Esophagus squamous epithelium (tissue), 5 donors: Measurements from ENCODE around the gene NPAS1. TPM values are rescaled to one million over a fixed set of nuclear protein-coding genes. Genes with fewer than 3 reads are reported as not detected.

Experiments used
- DNase-seq: peaks from one replicate; lab custom pipeline; 2025; lab: John Stamatoyannopoulos, UW
- H3K27ac ChIP-seq, 4 donors: fragments of 200-600 bp; sonication (generic); one replicate each; pipeline ENCODE4 v1.5.1; 2016 to 2019; ENCODE audit warnings: mild to moderate bottlenecking in 1 of 4
- H3K27me3 ChIP-seq, 4 donors: fragments of 200-600 bp; sonication (generic); 1 replicate in 3 of 4; 2 replicates in 1 of 4; pipeline versions ENCODE4 v1.5.1 to v1.6.0; 2017 to 2021; ENCODE audit warnings: antibody characterized with exemption in 1 of 4
- H3K36me3 ChIP-seq, 3 donors: fragments of 200-600 bp; sonication (generic); one replicate each; pipeline ENCODE4 v1.5.1; 2016 to 2019
- H3K4me1 ChIP-seq, 3 donors: fragments of 200-600 bp; sonication (generic); one replicate each; pipeline ENCODE4 v1.5.1; 2017 to 2019
- H3K4me3 ChIP-seq, 4 donors: fragments of 200-600 bp; sonication (generic); 1 replicate in 3 of 4; 2 replicates in 1 of 4; pipeline ENCODE4 v1.5.1; 2016 to 2019; ENCODE audit warnings: mild to moderate bottlenecking in 2 of 4, moderate library complexity in 1 of 4
- H3K9me3 ChIP-seq, 3 donors: fragments of 200-600 bp; sonication (generic); one replicate each; pipeline ENCODE4 v1.5.1; 2016 to 2019
- POLR2A ChIP-seq, 4 donors: fragments of 450-650 bp; IDR thresholded peaks; one replicate each; pipeline ENCODE4 v1.6.1; 2017; ENCODE audit warnings: antibody characterized with exemption in 4 of 4, mild to moderate bottlenecking in 4 of 4, moderate library complexity in 3 of 4
- WGBS, 2 donors: methylation state at CpG; one replicate each; pipeline ENCODE4 v1.1.5; 2018; 5-methylcytosine and 5-hydroxymethylcytosine counted together
- intact Hi-C: fragments of 100-400 bp; cut with DNase I; formaldehyde crosslinking; loops from one replicate; pipeline ENCODE4 v1.15.0; 2022
- total RNA-seq, 4 donors: library from RNA; depleted of rRNA; stranded (reverse); fragments of >200 nt; gene quantifications; one replicate each; pipeline ENCODE4 v1.1.0, GENCODE V29; 2016
- TF ChIP-seq, protein P1 (sequence below), 6 experiments: fragments of 450-650 bp in 4 of 6; fragments of 200-600 bp in 2 of 6; sonication (generic) in 2 of 6; IDR thresholded peaks; one replicate each; pipeline ENCODE4 v1.5.1; 2016 to 2019; ENCODE audit warnings: antibody characterized with exemption in 6 of 6, mild to moderate bottlenecking in 4 of 6, moderate library complexity in 4 of 6
- donor health status: DM: yes; HTN: yes; CAD: no.

Gene NPAS1
- total RNA-seq, 4 donors from 2014 or later, result 0.18 to 4.3 (median 1.1) TPM; not detected in 1

DNA sequence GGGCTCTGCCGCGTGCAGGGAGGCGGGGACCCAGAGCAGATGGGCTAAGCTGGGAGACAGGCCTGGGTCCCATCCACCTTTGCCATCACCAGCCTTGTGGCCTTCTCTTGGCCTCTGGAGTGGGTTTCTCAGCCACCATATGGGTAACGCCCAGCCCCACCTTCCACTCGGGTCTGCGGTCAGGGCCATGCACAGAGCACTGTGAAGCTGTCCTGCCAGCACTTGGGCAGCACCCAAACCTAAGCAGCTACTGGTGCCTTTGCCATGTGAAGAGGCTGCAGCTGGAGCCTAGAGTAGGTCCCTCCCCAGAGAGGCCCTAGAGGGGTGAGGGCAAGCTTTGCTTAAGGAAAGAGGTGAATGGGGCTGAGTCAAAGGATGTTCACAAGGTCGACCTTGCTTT is 24.1 kb upstream of the NPAS1 start:
- H3K27me3 ChIP-seq, result no peaks in the 10 kb centered on the region
- peaks cover 20 to 97% (median 23%) of the 10 kb centered on the region in 3 donors for H3K36me3 ChIP-seq
- intact Hi-C loops, result loop anchor here (10.0 kb wide), 1 partner anchor 241 kb away; no protein-coding TSS in a partner anchor
- H3K4me1 ChIP-seq, result peaks cover 4 to 40% (median 11%) of the 10 kb centered on the region in 3 donors
- TF ChIP-seq, protein P1, sequence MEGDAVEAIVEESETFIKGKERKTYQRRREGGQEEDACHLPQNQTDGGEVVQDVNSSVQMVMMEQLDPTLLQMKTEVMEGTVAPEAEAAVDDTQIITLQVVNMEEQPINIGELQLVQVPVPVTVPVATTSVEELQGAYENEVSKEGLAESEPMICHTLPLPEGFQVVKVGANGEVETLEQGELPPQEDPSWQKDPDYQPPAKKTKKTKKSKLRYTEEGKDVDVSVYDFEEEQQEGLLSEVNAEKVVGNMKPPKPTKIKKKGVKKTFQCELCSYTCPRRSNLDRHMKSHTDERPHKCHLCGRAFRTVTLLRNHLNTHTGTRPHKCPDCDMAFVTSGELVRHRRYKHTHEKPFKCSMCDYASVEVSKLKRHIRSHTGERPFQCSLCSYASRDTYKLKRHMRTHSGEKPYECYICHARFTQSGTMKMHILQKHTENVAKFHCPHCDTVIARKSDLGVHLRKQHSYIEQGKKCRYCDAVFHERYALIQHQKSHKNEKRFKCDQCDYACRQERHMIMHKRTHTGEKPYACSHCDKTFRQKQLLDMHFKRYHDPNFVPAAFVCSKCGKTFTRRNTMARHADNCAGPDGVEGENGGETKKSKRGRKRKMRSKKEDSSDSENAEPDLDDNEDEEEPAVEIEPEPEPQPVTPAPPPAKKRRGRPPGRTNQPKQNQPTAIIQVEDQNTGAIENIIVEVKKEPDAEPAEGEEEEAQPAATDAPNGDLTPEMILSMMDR (IDR thresholded peaks at IDR 0.05), result no peak
- no peak for DNase-seq
- H3K4me3 ChIP-seq, result no peak overlapping the region
- 90% methylated on average over 2 of the region's 7 CpGs; no CpG with 5 or more reads in 1 of the 2 donors for WGBS, 2 donors
- no peaks in the 10 kb centered on the region for H3K9me3 ChIP-seq
- no peak overlapping the region for H3K27ac ChIP-seq

DNA sequence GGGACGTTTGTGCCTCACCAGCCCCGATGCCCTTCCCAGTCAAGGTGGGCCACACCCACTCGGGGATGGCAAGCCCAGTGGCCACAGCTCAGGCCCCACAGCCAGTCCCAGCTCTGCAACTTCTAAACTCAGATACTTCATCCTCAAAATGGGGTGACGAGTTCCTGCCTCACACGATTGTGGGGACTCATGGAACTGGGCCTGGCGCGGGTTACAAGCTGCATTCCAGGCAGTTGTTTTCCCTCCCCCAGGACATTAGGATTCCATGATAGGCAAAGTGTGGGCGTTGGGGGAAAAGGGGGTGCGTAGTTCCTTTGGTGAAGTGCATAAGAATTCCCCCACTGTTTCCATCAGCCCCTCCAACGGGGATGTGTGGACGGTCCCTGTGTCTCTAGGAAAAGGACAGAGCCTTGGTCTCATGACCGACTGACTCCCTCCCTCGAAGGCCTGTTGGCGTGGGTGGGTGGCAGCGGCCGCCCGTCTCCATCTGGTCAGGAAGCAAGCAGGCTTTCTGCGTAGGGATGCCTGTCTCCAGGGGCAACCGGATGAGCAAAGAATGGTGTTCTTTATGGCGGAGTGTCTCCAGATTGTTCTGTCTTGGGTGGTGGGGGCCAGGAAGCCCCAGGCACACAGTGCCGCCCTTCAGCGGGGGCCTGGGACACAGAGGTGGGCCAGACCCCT is 21.1 kb upstream of the NPAS1 start:
- Histone ChIP-seq H3K36me3 (peaks cover 10 to 85% (median 24%) of the 10 kb centered on the region in 3 donors), H3K27ac (no peak overlapping the region), H3K4me1 (peaks cover 0 to 14% (median 3%) of the 10 kb centered on the region in 3 donors), H3K27me3 (no peaks in the 10 kb centered on the region), H3K9me3 (no peaks in the 10 kb centered on the region), H3K4me3 (no peak overlapping the region)
- no peak for DNase-seq
- no peak for TF ChIP-seq POLR2A (IDR thresholded peaks at IDR 0.05)
- TF ChIP-seq, protein P1 (IDR thresholded peaks at IDR 0.05), result no peak
- WGBS, 2 donors, result 81 to 93% methylated on average over 11 to 12 of the region's 22 CpGs
- intact Hi-C loops, result loop anchor here (10.0 kb wide), 1 partner anchor 244 kb away; no protein-coding TSS in a partner anchor

DNA sequence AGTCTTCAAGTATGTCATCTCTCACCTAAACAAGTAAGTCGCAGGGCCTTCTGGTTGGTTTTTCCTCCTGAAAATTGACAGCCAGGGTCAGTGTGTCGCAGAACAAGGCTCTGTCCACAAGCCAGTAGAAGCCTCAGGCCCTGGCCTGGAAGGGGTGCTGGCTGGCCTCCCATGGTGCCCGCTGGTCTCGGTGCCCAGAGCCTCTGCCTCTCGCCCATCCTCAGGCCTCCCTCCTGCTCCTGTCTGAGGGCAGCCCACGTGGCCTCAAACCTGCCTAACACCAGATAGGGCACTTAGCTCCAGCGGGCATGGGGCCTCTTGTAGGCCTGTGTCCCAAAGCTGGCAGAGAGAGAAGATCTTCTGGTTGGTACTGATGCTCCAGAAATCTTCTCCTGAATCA is 20.3 kb upstream of the NPAS1 start:
- TF ChIP-seq POLR2A (IDR thresholded peaks at IDR 0.05), result no peak
- TF ChIP-seq, protein P1 (IDR thresholded peaks at IDR 0.05), result no peak
- intact Hi-C loops, result loop anchor here (10.0 kb wide), 1 partner anchor 245 kb away; no protein-coding TSS in a partner anchor
- H3K4me3 ChIP-seq, result no peak overlapping the region
- H3K36me3 ChIP-seq, result peaks cover 5 to 77% (median 24%) of the 10 kb centered on the region in 3 donors
- no peaks in the 10 kb centered on the region for H3K9me3 ChIP-seq
- H3K27ac ChIP-seq, result no peak overlapping the region
- WGBS, 2 donors, result 84 to 92% methylated on average over 6 to 7 of the region's 7 CpGs
- no peak for DNase-seq
- H3K4me1 ChIP-seq, result peaks cover 3 to 14% (median 11%) of the 10 kb centered on the region in 3 donors
- H3K27me3 ChIP-seq, result peaks cover 0 to 5% (median 0%) of the 10 kb centered on the region in 4 donors

DNA sequence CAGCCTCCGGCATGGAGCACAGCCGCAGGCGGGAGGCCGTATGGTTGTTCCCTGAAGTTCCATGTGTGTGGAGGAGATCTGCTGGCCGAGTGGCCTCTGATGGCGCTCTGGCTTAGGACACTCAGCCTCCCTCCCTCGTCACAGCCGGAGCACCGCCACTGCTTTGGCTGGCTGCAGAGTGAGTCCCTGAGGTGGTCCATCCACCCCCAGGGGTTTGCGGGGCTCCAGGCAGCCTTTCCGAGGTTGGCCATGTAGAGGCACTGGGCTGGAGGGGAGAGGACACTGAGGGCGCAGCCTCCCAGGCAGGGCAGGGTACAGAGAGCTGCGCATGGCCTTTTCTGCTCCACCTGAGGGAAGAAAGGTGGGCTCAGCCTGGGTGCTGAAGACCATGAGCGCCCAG is 19.8 kb upstream of the NPAS1 start:
- H3K4me1 ChIP-seq, result peaks cover 3 to 13% (median 11%) of the 10 kb centered on the region in 3 donors
- intact Hi-C loops, result loop anchor here (10.0 kb wide), 1 partner anchor 245 kb away; no protein-coding TSS in a partner anchor
- H3K27ac ChIP-seq, result no peak overlapping the region
- no peak for DNase-seq
- WGBS, 2 donors, result 100% methylated on average over 3 of the region's 14 CpGs; no CpG with 5 or more reads in 1 of the 2 donors
- peaks cover 0 to 5% (median 0%) of the 10 kb centered on the region in 4 donors for H3K27me3 ChIP-seq
- peaks cover 5 to 72% (median 24%) of the 10 kb centered on the region in 3 donors for H3K36me3 ChIP-seq
- H3K9me3 ChIP-seq, result no peaks in the 10 kb centered on the region
- H3K4me3 ChIP-seq, result no peak overlapping the region
- TF ChIP-seq, protein P1 (IDR thresholded peaks at IDR 0.05), result no peak
- no peak for TF ChIP-seq POLR2A (IDR thresholded peaks at IDR 0.05)

DNA sequence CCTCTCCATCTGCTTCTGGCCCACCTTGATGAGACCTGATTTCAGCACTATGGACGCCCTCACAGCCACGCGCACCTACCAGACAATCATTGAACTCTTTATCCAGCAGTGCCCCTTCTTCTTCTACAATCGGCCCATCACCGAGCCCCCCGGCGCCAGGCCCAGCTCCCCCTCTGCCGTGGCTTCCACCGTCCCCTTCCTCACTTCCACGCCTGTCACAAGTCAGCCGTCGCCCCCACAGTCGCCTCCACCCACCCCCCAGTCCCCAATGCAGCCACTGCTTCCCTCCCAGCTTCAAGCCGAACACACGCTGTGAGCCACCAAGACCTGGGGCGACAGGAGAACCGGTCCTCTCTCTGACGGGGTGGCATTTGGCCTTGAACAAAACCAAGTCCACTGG is 19.3 kb upstream of the NPAS1 start:
- Histone ChIP-seq H3K4me1 (peaks cover 3 to 13% (median 11%) of the 10 kb centered on the region in 3 donors), H3K27ac (no peak overlapping the region), H3K4me3 (no peak overlapping the region), H3K27me3 (peaks cover 0 to 5% (median 0%) of the 10 kb centered on the region in 4 donors), H3K9me3 (no peaks in the 10 kb centered on the region), H3K36me3 (peaks cover 5 to 67% (median 24%) of the 10 kb centered on the region in 3 donors)
- intact Hi-C loops, result no loop called here
- TF ChIP-seq, protein P1 (IDR thresholded peaks at IDR 0.05), result no peak
- no peak for TF ChIP-seq POLR2A (IDR thresholded peaks at IDR 0.05)
- DNase-seq, result no peak
- 93 to 97% methylated on average over 10 to 11 of the region's 18 CpGs for WGBS, 2 donors
